GM10266 (cell line): ENCODE measurements around the gene CLHC1.

Experiments
- DNase-seq: peaks from one replicate; pipeline ENCODE4 v3.0.0; 2012; ENCODE audit errors: extremely low spot score
- CTCF ChIP-seq: IDR thresholded peaks from 2 replicates; pipeline ENCODE4 v1.5.1; 2012; ENCODE audit warnings: mild to moderate bottlenecking, low read depth; ENCODE audit not compliant: control insufficient read depth, insufficient read depth; ENCODE audit errors: missing control alignments

Gene CLHC1

GRCh38 chr2:55164534-55165480 lies 67.3 kb downstream of the CLHC1 start:
- DNase-seq: no peak
- TF ChIP-seq CTCF: no peak

GRCh38 chr2:55163941-55164390 lies 68.1 kb downstream of the CLHC1 start:
- DNase-seq: no peak

GRCh38 chr2:55163274-55163721 lies 68.8 kb downstream of the CLHC1 start:
- no peak for DNase-seq

More at GRCh38 chr2:55163941-55164390, 68.1 kb downstream of the CLHC1 start:
- TF ChIP-seq CTCF: no peak

GRCh38 chr2:55162284-55163006 lies 69.6 kb downstream of the CLHC1 start:
- TF ChIP-seq CTCF: no peak
- no peak for DNase-seq

More at GRCh38 chr2:55163274-55163721, 68.8 kb downstream of the CLHC1 start:
- TF ChIP-seq CTCF: no peak

GRCh38 chr2:55161295-55162210 lies 70.5 kb downstream of the CLHC1 start:
- DNase-seq: no peak
- TF ChIP-seq CTCF: no peak

- TF ChIP-seq CTCF: no peak
- no peak for DNase-seq
These were observed 71.7 kb downstream of the CLHC1 start for GRCh38 chr2:55160422-55160821.
